Measurements from ENCODE around the gene RYR3.

Gene RYR3

DNA sequence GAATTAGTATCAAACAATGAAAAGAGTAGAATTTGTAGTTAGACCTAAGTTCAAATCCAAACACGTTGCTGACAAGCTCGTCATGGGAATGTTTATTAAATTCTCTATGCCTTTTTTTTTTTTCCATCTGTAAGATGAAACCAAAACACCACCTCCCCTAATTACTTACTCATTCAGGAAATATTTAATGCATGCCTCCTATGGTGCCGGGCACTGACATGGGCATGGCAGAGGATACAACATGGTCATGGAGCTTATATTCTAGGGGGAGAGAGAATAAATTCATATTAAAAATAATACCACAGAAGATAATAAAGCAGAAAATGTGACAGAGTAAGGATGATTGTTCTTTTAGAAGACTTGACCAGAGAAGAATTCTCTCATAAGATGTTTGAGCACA lies 215.8 kb downstream of the RYR3 start:
- Histone ChIP-seq H3K27ac (ENCODE audit: low read depth, low read length) (no peak overlapping the region), H4K20me1 (ENCODE audit: control insufficient read depth, insufficient read depth, low read depth, low read length) (no peaks in the 10 kb centered on the region), H3K79me2 (ENCODE audit: control insufficient read depth, low read length) (no peaks in the 10 kb centered on the region), H3K4me2 (ENCODE audit: low read length) (no peak overlapping the region), H3F3A (ENCODE audit: control insufficient read depth, insufficient read depth) (no peaks in the 10 kb centered on the region), H3K9me2 (replicated peaks; ENCODE audit: control insufficient read depth, low read length) (no peaks in the 10 kb centered on the region), H3K4me1 (ENCODE audit: control insufficient read depth, low read length) (no peaks in the 10 kb centered on the region), H3K9me3 (ENCODE audit: control insufficient read depth, insufficient read depth, low read length) (no peaks in the 10 kb centered on the region), H3K4me3 (ENCODE audit: low read length) (no peak overlapping the region), H3K27me3 (ENCODE audit: control insufficient read depth, low read length) (no peaks in the 10 kb centered on the region), H3K36me3 (ENCODE audit: control insufficient read depth, low read length) (no peaks in the 10 kb centered on the region)
- TF ChIP-seq EZH2phosphoT487 (IDR thresholded peaks at IDR 0.05; ENCODE audit: borderline replicate concordance, low read length) = no peak

- H3K4me2 ChIP-seq (ENCODE audit: low read length) = no peak overlapping the region
- TF ChIP-seq CTCF (IDR thresholded peaks at IDR 0.05; ENCODE audit: low read depth, low read length, poor library complexity, severe bottlenecking) = no peak
- no peak for TF ChIP-seq EZH2phosphoT487 (IDR thresholded peaks at IDR 0.05; ENCODE audit: borderline replicate concordance, low read length)
- no peaks in the 10 kb centered on the region for H3K4me1 ChIP-seq (ENCODE audit: control insufficient read depth, low read length)
- H3K36me3 ChIP-seq (ENCODE audit: control insufficient read depth, low read length) = no peaks in the 10 kb centered on the region
- peaks cover 6% of the 10 kb centered on the region; the same call in 1 of the 2 replicates for H3K27me3 ChIP-seq (ENCODE audit: control insufficient read depth, low read length)
- H3K4me3 ChIP-seq (ENCODE audit: low read length) = no peak overlapping the region
- no peaks in the 10 kb centered on the region for H3K79me2 ChIP-seq (ENCODE audit: control insufficient read depth, low read length)
- H3K27ac ChIP-seq (ENCODE audit: low read depth, low read length) = no peak overlapping the region
- no peaks in the 10 kb centered on the region for H3F3A ChIP-seq (ENCODE audit: control insufficient read depth, insufficient read depth)
- no peaks in the 10 kb centered on the region for H3K9me3 ChIP-seq (ENCODE audit: control insufficient read depth, insufficient read depth, low read length)
- no peaks in the 10 kb centered on the region for H3K9me2 ChIP-seq (replicated peaks; ENCODE audit: control insufficient read depth, low read length)
- H4K20me1 ChIP-seq (ENCODE audit: control insufficient read depth, insufficient read depth, low read depth, low read length) = no peaks in the 10 kb centered on the region
Measured at GRCh38 chr15:33533197-33533596, 222.4 kb downstream of the RYR3 start.

- Histone ChIP-seq H3K4me2 (ENCODE audit: low read length) (no peak overlapping the region), H3K27me3 (ENCODE audit: control insufficient read depth, low read length) (peaks cover 6% of the 10 kb centered on the region; the same call in 1 of the 2 replicates), H3K9me2 (replicated peaks; ENCODE audit: control insufficient read depth, low read length) (no peaks in the 10 kb centered on the region), H3K4me1 (ENCODE audit: control insufficient read depth, low read length) (no peaks in the 10 kb centered on the region), H3K79me2 (ENCODE audit: control insufficient read depth, low read length) (no peaks in the 10 kb centered on the region), H3K36me3 (ENCODE audit: control insufficient read depth, low read length) (no peaks in the 10 kb centered on the region), H3K4me3 (ENCODE audit: low read length) (no peak overlapping the region), H4K20me1 (ENCODE audit: control insufficient read depth, insufficient read depth, low read depth, low read length) (no peaks in the 10 kb centered on the region), H3K9me3 (ENCODE audit: control insufficient read depth, insufficient read depth, low read length) (no peaks in the 10 kb centered on the region), H3F3A (ENCODE audit: control insufficient read depth, insufficient read depth) (no peaks in the 10 kb centered on the region), H3K27ac (ENCODE audit: low read depth, low read length) (no peak overlapping the region)
- TF ChIP-seq CTCF (IDR thresholded peaks at IDR 0.05; ENCODE audit: low read depth, low read length, poor library complexity, severe bottlenecking) (no peak), EZH2phosphoT487 (IDR thresholded peaks at IDR 0.05; ENCODE audit: borderline replicate concordance, low read length) (no peak)
Measured at GRCh38 chr15:33534642-33535041, 223.9 kb downstream of the RYR3 start.

DNA sequence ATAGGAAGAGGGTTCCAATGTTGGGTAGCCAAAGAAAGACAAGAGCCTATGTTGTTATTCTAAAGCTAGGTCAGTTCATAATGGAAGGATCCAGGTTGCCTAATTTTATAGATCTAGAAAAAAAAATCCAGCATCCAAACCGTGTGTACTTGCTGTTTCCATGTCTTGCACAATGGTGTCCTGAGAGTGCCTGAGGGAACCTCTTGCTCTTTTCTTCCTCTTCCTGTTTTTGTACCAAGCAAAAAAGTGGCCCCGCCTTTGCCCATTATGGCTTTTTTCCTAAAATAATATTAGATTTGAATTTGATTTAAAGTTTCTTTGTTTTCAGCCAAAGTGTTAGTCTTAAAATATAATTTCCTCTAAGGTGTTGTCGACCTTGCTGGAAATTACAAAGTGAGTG lies 224.4 kb downstream of the RYR3 start:
- Histone ChIP-seq H3K4me2 (ENCODE audit: low read length) (no peak overlapping the region), H4K20me1 (ENCODE audit: control insufficient read depth, insufficient read depth, low read depth, low read length) (no peaks in the 10 kb centered on the region), H3K79me2 (ENCODE audit: control insufficient read depth, low read length) (no peaks in the 10 kb centered on the region), H3K9me2 (replicated peaks; ENCODE audit: control insufficient read depth, low read length) (no peaks in the 10 kb centered on the region), H3K27ac (ENCODE audit: low read depth, low read length) (no peak overlapping the region), H3K4me3 (ENCODE audit: low read length) (no peak overlapping the region), H3K27me3 (ENCODE audit: control insufficient read depth, low read length) (peaks cover 6% of the 10 kb centered on the region; the same call in 1 of the 2 replicates), H3K36me3 (ENCODE audit: control insufficient read depth, low read length) (no peaks in the 10 kb centered on the region), H3K4me1 (ENCODE audit: control insufficient read depth, low read length) (no peaks in the 10 kb centered on the region), H3F3A (ENCODE audit: control insufficient read depth, insufficient read depth) (no peaks in the 10 kb centered on the region), H3K9me3 (ENCODE audit: control insufficient read depth, insufficient read depth, low read length) (no peaks in the 10 kb centered on the region)
- TF ChIP-seq EZH2phosphoT487 (IDR thresholded peaks at IDR 0.05; ENCODE audit: borderline replicate concordance, low read length) (no peak), CTCF (IDR thresholded peaks at IDR 0.05; ENCODE audit: low read depth, low read length, poor library complexity, severe bottlenecking) (no peak)

Measured in DOHH2 (cell line).